HL-60 (cell line): ENCODE data around the gene SAP25.

ENCODE experiments used
- DNase-seq, 2 experiments: peaks; one replicate each; pipeline ENCODE4 v3.0.0-alpha.2; 2010 to 2020; ENCODE audit warnings: low read depth in 1 of 2, low spot score in 1 of 2
- H3K27ac ChIP-seq: fragments of 250-450 bp; sonication (Bioruptor Pico); replicated peaks from 2 replicates; pipeline ENCODE4 v1.5.1; 2020; ENCODE audit warnings: mild to moderate bottlenecking, moderate library complexity
- H3K27me3 ChIP-seq: fragments of 250-450 bp; sonication (Bioruptor Pico); 2 replicates; pipeline ENCODE4 v1.5.1; 2021; ENCODE audit warnings: mild to moderate bottlenecking, moderate library complexity; ENCODE audit not compliant: insufficient read depth, poor library complexity, severe bottlenecking
- H3K4me3 ChIP-seq: replicated peaks from 2 replicates; pipeline ENCODE4 v1.5.1; 2011; ENCODE audit warnings: mild to moderate bottlenecking, control low read depth, low read length; ENCODE audit not compliant: insufficient read depth
- CTCF ChIP-seq: IDR thresholded peaks from one replicate; pipeline ENCODE4 v1.5.1; 2011; ENCODE audit warnings: low read length, control low read depth, inconsistent platforms; ENCODE audit not compliant: insufficient read depth
- GABPA ChIP-seq: IDR thresholded peaks from 2 replicates; pipeline ENCODE4 v1.6.1; 2012; ENCODE audit warnings: low read depth
- POLR2AphosphoS5 ChIP-seq: IDR thresholded peaks from 2 replicates; pipeline ENCODE4 v1.6.1; 2012; ENCODE audit warnings: low read depth
- REST ChIP-seq: IDR thresholded peaks from 2 replicates; pipeline ENCODE4 v1.6.1; 2012; ENCODE audit warnings: low read depth; ENCODE audit not compliant: insufficient replicate concordance
- SPI1 ChIP-seq: IDR thresholded peaks from 2 replicates; pipeline ENCODE4 v1.6.1; 2012; ENCODE audit warnings: low read depth, mild to moderate bottlenecking, borderline replicate concordance
- long read RNA-seq: library from polyadenylated mRNA; unstranded; transcript quantifications from one replicate; pipeline ENCODE4 v2.0.0, GENCODE V29; 2020

The SAP25 gene
- long read RNA-seq, partial matches to known transcripts: 1 of 2 reads
- long read RNA-seq, other reads (novel, unspliced or antisense): 1 of 2 reads

- no peak for DNase-seq
- no peak within 1 kb of the TSS for H3K4me3 ChIP-seq
- TF ChIP-seq CTCF (no peak), POLR2AphosphoS5 (no peak), REST (no peak), SPI1 (no peak), GABPA (no peak)
- peaks cover 3% of the 10 kb centered on the region for H3K27me3 ChIP-seq
- H3K27ac ChIP-seq: no peak within 1 kb of the TSS
Measured at GRCh38 chr7:100573691-100574361, at the start of gene SAP25. Gene SAP25, minus strand, starts transcription at chr7:100573900. Its CDS starts 158 bp downstream, at chr7:100573742.

GRCh38 chr7:100621554-100621953 lies 47.9 kb upstream of the SAP25 start:
- Histone ChIP-seq H3K27ac (no peak overlapping the region), H3K4me3 (no peak overlapping the region), H3K27me3 (no peaks in the 10 kb centered on the region)
- no peak for DNase-seq
- TF ChIP-seq POLR2AphosphoS5 (no peak), CTCF (no peak), SPI1 (no peak), GABPA (no peak), REST (no peak)

- H3K4me3 ChIP-seq: no peak overlapping the region
- TF ChIP-seq SPI1: no peak
- TF ChIP-seq CTCF: no peak
- TF ChIP-seq POLR2AphosphoS5: no peak
- TF ChIP-seq REST: no peak
- no peak for TF ChIP-seq GABPA
- DNase-seq: no peak
- H3K27ac ChIP-seq: no peak overlapping the region
- H3K27me3 ChIP-seq: no peaks in the 10 kb centered on the region
Measured at GRCh38 chr7:100620804-100621203, 47.1 kb upstream of the SAP25 start.
